Left cardiac atrium (tissue), 4 donors: ENCODE results near the gene LTA. TPM values are rescaled to one million over a fixed set of nuclear protein-coding genes. Genes with fewer than 3 reads are reported as not detected.
A peak's percentile ranks its signal among the peaks of the same experiment; 100 is the strongest.

Experiments used
- ATAC-seq, 2 donors: fragments of 200-7000 bp; cut with Tn5 transposase; one replicate each; pipeline ENCODE4 v1.9.1; 2020; ENCODE audit warnings: mild to moderate bottlenecking in 2 of 2, moderate library complexity in 2 of 2
- DNase-seq: peaks from one replicate; pipeline ENCODE4 v3.0.0-alpha.2; 2020
- intact Hi-C, 2 donors: fragments of 100-400 bp; cut with DNase I; formaldehyde crosslinking; loops; one replicate each; pipeline versions ENCODE4 v1.14.1 to v1.15.1; 2022 to 2023
- total RNA-seq, 2 donors: library from RNA; stranded (reverse); fragmentation: NEBNext Ultra II Directional; extraction: Animal tissue kit (Norgen Biotek cat#: 25700); gene quantifications; one replicate each; pipeline ENCODE4 v1.2.1, GENCODE V29; 2021
- donor health status: DM: no; HTN: yes; CAD: no.
- donor health status: DM: no; HTN: yes; CAD: no; lungs with severe emphysema.
- donor health status: DM: yes; HTN: yes; CAD: no.
- donor health status: Dilated cardiomyopathy.

The LTA gene
- total RNA-seq, 2 donors from 2014 or later = not detected

GRCh38 chr6:31614684-31615578 is 42.8 kb downstream of the LTA start, which contains the start of gene AIF1:
AIF1 (plus strand) TSS chr6:31615234; CDS start chr6:31615330, 96 bp downstream.
- ATAC-seq (peak in 1 of 2 donors; percentile 42), DNase-seq (no peak)
- intact Hi-C loops = no loop called here

GRCh38 chr6:31615748-31616147 is 43.7 kb downstream of the LTA start:
- ATAC-seq (no peak), DNase-seq (no peak)
- intact Hi-C loops = no loop called here

- intact Hi-C loops = no loop called here
- ATAC-seq (no peak), DNase-seq (no peak)
Observed at GRCh38 chr6:31617010-31617409, 44.9 kb downstream of the LTA start.

- ATAC-seq = peak; percentile 93 to 95
- peak; percentile 98 for DNase-seq
- intact Hi-C loops = no loop called here
Observed at GRCh38 chr6:31619805-31620585, 47.9 kb downstream of the LTA start.

GRCh38 chr6:31620586-31621319 is 48.7 kb downstream of the LTA start, which contains the start of gene PRRC2A:
PRRC2A (plus strand) TSS chr6:31620715; CDS start chr6:31622790, 2,075 bp downstream.
- intact Hi-C loops = no loop called here
- DNase-seq (peak; percentile 86), ATAC-seq (peak; percentile 59 to 90)

GRCh38 chr6:31621320-31621939 is 49.3 kb downstream of the LTA start:
- DNase-seq = no peak
- intact Hi-C loops = no loop called here
- ATAC-seq = no peak

- ATAC-seq (no peak), DNase-seq (no peak)
- intact Hi-C loops = no loop called here
Observed at GRCh38 chr6:31621991-31622390, 49.9 kb downstream of the LTA start.

- intact Hi-C loops = no loop called here
- ATAC-seq (no peak), DNase-seq (no peak)
Observed at GRCh38 chr6:31622684-31623091, 50.6 kb downstream of the LTA start.

Other genes with a start within 250 kb of the LTA start
- gene HLA-B, start 215.1 kb upstream of the LTA start, total RNA-seq = 100 to 1,000 TPM; 609 to 632 TPM
- 10 to 100 TPM; 10.0 to 11.3 TPM for gene MICA, start 168.7 kb upstream of the LTA start, total RNA-seq
- 1 to 10 TPM; 2.1 to 2.2 TPM for gene MICB, start 74.1 kb upstream of the LTA start, total RNA-seq
- gene MCCD1, start 43.3 kb upstream of the LTA start, total RNA-seq = not detected
- gene DDX39B, start 30.3 kb upstream of the LTA start, total RNA-seq = 100 to 1,000 TPM; 188 to 224 TPM
- gene ATP6V1G2, start 25.7 kb upstream of the LTA start, total RNA-seq = 1 to 10 TPM; 1.9 to 2.7 TPM
- 10 to 100 TPM; 12.9 to 14.8 TPM for gene NFKBIL1, start 24.7 kb upstream of the LTA start, total RNA-seq
- gene TNF, start 3.3 kb downstream of the LTA start, total RNA-seq = under 1 TPM; 0.53 to 0.92 TPM
- gene LTB, start 10.1 kb downstream of the LTA start, total RNA-seq = 1 to 10 TPM in 1 of 2 donors, under 1 TPM in 1; 0.84 to 1.4 TPM
- gene LST1, start 14.0 kb downstream of the LTA start, total RNA-seq = 10 to 100 TPM in 1 of 2 donors, 1 to 10 TPM in 1; 9.4 to 16.0 TPM
- under 1 TPM in 1 of 2 donors, not detected in 1; 0.47 TPM for gene NCR3, start 20.7 kb downstream of the LTA start, total RNA-seq
- gene AIF1, start 42.9 kb downstream of the LTA start, total RNA-seq = 10 to 100 TPM; 17.0 to 37.4 TPM
- 100 to 1,000 TPM in 1 of 2 donors, 10 to 100 TPM in 1; 85.0 to 108 TPM for gene PRRC2A, start 48.4 kb downstream of the LTA start, total RNA-seq
- 100 to 1,000 TPM; 206 to 294 TPM for gene BAG6, start 80.4 kb downstream of the LTA start, total RNA-seq
- 1 to 10 TPM; 1.4 to 1.7 TPM for gene APOM, start 83.6 kb downstream of the LTA start, total RNA-seq
- 10 to 100 TPM; 17.5 to 20.1 TPM for gene C6orf47, start 88.5 kb downstream of the LTA start, total RNA-seq
- 10 to 100 TPM; 12.3 to 15.7 TPM for gene GPANK1, start 92.7 kb downstream of the LTA start, total RNA-seq
- 100 to 1,000 TPM in 1 of 2 donors, 10 to 100 TPM in 1; 84.8 to 116 TPM for gene CSNK2B, start 93.8 kb downstream of the LTA start, total RNA-seq
- gene LY6G5B, start 97.7 kb downstream of the LTA start, total RNA-seq = 1 to 10 TPM; 3.2 to 8.8 TPM
- gene LY6G5C, start 108.8 kb downstream of the LTA start, total RNA-seq = 1 to 10 TPM; 2.2 to 2.5 TPM
- 10 to 100 TPM; 33.5 to 36.3 TPM for gene ABHD16A, start 131.0 kb downstream of the LTA start, total RNA-seq
- gene LY6G6F, start 134.6 kb downstream of the LTA start, total RNA-seq = not detected
- not detected for gene LY6G6D, start 143.1 kb downstream of the LTA start, total RNA-seq
- not detected for gene LY6G6C, start 149.5 kb downstream of the LTA start, total RNA-seq
- under 1 TPM; 0.39 to 0.41 TPM for gene MPIG6B, start 151.1 kb downstream of the LTA start, total RNA-seq
- 10 to 100 TPM; 55.6 to 56.2 TPM for gene DDAH2, start 157.0 kb downstream of the LTA start, total RNA-seq
- 100 to 1,000 TPM; 151 to 196 TPM for gene CLIC1, start 164.2 kb downstream of the LTA start, total RNA-seq
- 1 to 10 TPM; 2.6 to 3.0 TPM for gene MSH5, start 167.7 kb downstream of the LTA start, total RNA-seq
- under 1 TPM; 0.71 to 0.73 TPM for gene SAPCD1, start 190.4 kb downstream of the LTA start, total RNA-seq
- gene VWA7, start 205.0 kb downstream of the LTA start, total RNA-seq = 1 to 10 TPM; 4.8 to 6.2 TPM
- gene VARS1, start 223.5 kb downstream of the LTA start, total RNA-seq = 10 to 100 TPM; 24.8 to 39.3 TPM
- gene LSM2, start 234.7 kb downstream of the LTA start, total RNA-seq = 10 to 100 TPM; 24.3 to 29.4 TPM
- gene HSPA1L, start 243.0 kb downstream of the LTA start, total RNA-seq = 1 to 10 TPM; 1.1 to 2.6 TPM
- gene HSPA1A, start 243.3 kb downstream of the LTA start, total RNA-seq = 100 to 1,000 TPM; 197 to 288 TPM